Activated T-cell treated with anti-CD3 and anti-CD28 coated beads, Interleukin-2, amount 50 U/mL, for 4 hours (primary cell): Measurements from ENCODE around the gene NUDT4. TPM values are rescaled to one million over a fixed set of nuclear protein-coding genes. Genes with fewer than 3 reads are reported as not detected.
A peak's percentile ranks its signal among the peaks of the same experiment; 100 is the strongest.

Source experiments
- ATAC-seq, 2 donors: fragments of 200-7000 bp; cut with Tn5 transposase; one replicate each; pipeline ENCODE4 v1.10.0; 2021
- DNase-seq: peaks from one replicate; pipeline ENCODE4 v3.0.0-alpha.2; 2020
- H3K27me3 Mint-ChIP-seq: one replicate; pipeline ENCODE4 v1.8.0; 2021; ENCODE audit warnings: low read depth, mixed read lengths
- H3K36me3 Mint-ChIP-seq: one replicate; pipeline ENCODE4 v1.8.0; 2022; ENCODE audit warnings: mixed read lengths; ENCODE audit not compliant: insufficient read depth
- H3K4me1 Mint-ChIP-seq: one replicate; pipeline ENCODE4 v1.8.0; 2021; ENCODE audit warnings: low read depth, mixed read lengths
- H3K4me3 Mint-ChIP-seq: one replicate; pipeline ENCODE4 v1.8.0; 2021; ENCODE audit warnings: mild to moderate bottlenecking, moderate library complexity, mixed read lengths
- H3K9me3 Mint-ChIP-seq: one replicate; pipeline ENCODE4 v1.8.0; 2021; ENCODE audit warnings: mixed read lengths
- total RNA-seq, 3 donors: library from RNA; stranded (reverse); gene quantifications; one replicate each; pipeline ENCODE4 v1.2.1, GENCODE V29; 2021

Gene NUDT4
- total RNA-seq, 3 donors from 2014 or later, result 89.7 to 108 (median 93.1) TPM

DNA sequence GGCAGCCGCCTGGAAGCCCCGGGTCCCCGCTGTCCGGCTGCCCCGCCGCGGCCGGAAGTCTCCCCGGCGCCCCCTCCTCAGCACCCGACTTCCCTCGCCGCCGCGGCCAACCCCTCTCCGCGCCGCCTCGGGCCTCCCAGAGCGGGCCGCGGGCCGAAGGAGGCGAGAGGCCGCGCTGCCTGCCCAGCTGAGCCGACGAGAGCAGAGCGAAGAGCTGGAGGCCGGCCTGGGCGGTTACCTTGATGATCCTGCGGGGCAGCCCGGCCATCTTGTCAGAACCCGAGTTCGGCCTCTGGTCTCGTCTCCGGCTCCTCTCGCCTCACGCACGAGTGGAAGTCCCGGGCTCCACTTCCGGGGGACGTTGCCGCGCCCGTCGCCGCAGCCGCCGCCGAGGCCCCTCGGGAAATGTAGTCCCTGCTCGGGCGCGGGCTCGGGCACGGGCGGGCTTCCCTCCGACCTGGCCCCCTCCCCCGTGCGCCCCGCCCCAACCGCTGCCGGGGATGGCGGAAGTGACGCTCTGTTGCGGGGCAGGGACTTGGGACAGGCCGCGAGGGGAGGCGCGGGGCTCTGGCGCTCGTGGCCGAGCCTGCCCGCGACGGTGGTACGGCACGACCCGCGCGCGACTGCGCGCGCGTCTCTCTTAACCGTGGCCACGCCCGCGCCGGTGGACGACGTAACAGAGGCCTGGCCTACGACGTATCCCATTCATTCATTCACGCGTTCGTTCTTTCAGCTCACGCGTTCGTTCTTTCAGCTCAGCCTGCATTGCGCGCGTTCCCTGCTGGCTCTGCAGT, 64.1 kb downstream of the NUDT4 start, which contains the start of gene UBE2N:
TSS of gene UBE2N (minus strand) at position 331 of the 794 bp plus-strand sequence. CDS start at position 268, 63 bp downstream.
- no peaks in the 10 kb centered on the region for H3K27me3 Mint-ChIP-seq
- ATAC-seq (peak; percentile 86 to 87), DNase-seq (peak; percentile 93)
- H3K4me1 Mint-ChIP-seq, result peaks cover 49% of the 10 kb centered on the region
- peak within 1 kb of the TSS; percentile 98 for H3K4me3 Mint-ChIP-seq
- H3K36me3 Mint-ChIP-seq, result peaks cover 5% of the 10 kb centered on the region
- no peaks in the 10 kb centered on the region for H3K9me3 Mint-ChIP-seq

- Mint-ChIP-seq H3K36me3 (peaks cover 5% of the 10 kb centered on the region), H3K9me3 (no peaks in the 10 kb centered on the region)
Measured at GRCh38 chr12:93442411-93443340, 65.0 kb downstream of the NUDT4 start.

DNA sequence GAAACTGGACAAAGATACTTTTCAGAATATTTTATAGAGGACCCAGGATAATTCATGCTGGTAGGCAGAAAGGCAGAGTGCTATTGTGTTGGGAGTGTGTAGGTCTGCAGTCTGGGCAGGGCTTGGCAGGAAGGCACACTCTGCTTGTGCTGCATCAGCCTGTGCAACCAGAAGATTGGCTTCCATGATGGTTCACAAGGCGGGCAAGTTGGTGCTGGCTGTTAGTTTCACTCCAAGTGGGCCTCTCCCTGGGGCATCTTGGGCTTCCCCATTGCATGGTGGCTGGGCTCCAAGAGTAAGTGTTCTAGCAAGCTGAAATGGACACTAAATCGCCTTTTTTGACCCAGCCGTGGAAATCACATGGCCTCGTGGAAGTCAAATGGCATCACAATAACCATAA, 65.9 kb downstream of the NUDT4 start:
- Mint-ChIP-seq H3K36me3 (peaks cover 1% of the 10 kb centered on the region), H3K27me3 (no peaks in the 10 kb centered on the region), H3K4me1 (peaks cover 45% of the 10 kb centered on the region), H3K9me3 (no peaks in the 10 kb centered on the region), H3K4me3 (no peak overlapping the region)
- ATAC-seq, result no peak
- DNase-seq, result no peak

More at GRCh38 chr12:93442411-93443340, 65.0 kb downstream of the NUDT4 start:
- ATAC-seq (no peak), DNase-seq (no peak)
- Mint-ChIP-seq H3K27me3 (no peaks in the 10 kb centered on the region), H3K4me1 (peaks cover 47% of the 10 kb centered on the region), H3K4me3 (peak overlapping the region; percentile 92)

DNA sequence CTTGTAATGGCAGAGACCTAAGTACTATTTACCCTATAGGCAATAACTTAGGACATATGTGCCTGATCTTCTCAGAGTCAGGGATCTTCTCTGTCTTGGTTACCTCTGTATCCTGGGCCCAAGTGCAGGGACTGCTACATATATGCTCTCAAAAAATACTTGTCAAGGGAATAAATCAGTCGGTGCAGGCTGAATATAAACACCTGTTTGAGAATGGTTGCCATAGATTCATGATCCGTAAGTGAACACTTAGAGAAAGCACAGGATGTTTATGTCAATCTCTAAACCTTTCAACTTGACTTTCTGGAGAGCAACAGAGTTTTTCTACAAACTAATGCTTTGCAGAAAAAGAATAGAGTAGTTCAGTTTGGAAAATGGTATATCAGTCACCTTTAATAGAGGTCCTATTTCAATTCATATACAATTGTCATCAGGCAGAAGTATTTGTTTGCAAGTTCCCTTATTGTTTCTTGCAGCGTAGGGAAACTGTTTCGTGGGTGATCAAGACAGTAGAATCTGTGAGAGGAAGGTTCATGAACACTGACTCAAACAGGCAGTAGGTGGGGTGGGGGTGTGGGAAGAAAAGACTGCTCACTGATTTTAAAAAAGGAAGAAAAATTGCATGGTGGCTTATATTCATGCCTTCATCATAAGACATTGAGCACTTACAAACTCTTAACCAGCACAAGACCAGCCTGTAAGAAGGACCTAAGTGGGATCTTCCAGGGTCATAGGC, 70.0 kb downstream of the NUDT4 start:
- DNase-seq (no peak), ATAC-seq (peak; percentile 72 to 73)
- H3K4me3 Mint-ChIP-seq, result peak overlapping the region; percentile 22
- H3K36me3 Mint-ChIP-seq, result no peaks in the 10 kb centered on the region
- no peaks in the 10 kb centered on the region for H3K9me3 Mint-ChIP-seq
- H3K27me3 Mint-ChIP-seq, result no peaks in the 10 kb centered on the region
- peaks cover 28% of the 10 kb centered on the region for H3K4me1 Mint-ChIP-seq

DNA sequence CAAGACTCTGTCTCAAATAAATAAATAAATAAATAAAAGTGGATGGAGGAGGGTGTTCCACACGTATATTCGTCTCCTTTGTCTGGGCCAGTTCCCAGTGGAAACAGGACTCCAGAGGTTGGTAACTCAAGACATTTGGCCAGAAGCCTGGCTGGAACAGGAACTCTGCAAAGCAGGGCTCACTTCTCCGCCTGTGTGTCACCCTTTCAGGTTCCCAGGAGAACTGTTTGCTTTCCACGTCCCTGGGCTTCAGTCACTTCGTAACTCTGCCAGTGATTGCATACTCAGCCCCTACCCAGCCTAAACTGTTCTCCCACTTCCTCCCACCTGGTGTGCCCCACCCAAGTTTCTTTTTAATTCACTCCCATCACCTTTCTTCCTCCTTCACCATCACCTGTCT, 71.1 kb downstream of the NUDT4 start:
- Mint-ChIP-seq H3K36me3 (no peaks in the 10 kb centered on the region), H3K27me3 (no peaks in the 10 kb centered on the region), H3K4me3 (no peak overlapping the region), H3K9me3 (no peaks in the 10 kb centered on the region), H3K4me1 (peaks cover 21% of the 10 kb centered on the region)
- DNase-seq, result no peak
- no peak for ATAC-seq

- Mint-ChIP-seq H3K4me3 (no peak overlapping the region), H3K9me3 (no peaks in the 10 kb centered on the region), H3K4me1 (peaks cover 21% of the 10 kb centered on the region), H3K27me3 (no peaks in the 10 kb centered on the region), H3K36me3 (no peaks in the 10 kb centered on the region)
- ATAC-seq (no peak), DNase-seq (no peak)
Measured at GRCh38 chr12:93449277-93449676, 71.6 kb downstream of the NUDT4 start.

- peaks cover 1% of the 10 kb centered on the region for H3K27me3 Mint-ChIP-seq
- no peaks in the 10 kb centered on the region for H3K36me3 Mint-ChIP-seq
- H3K4me3 Mint-ChIP-seq, result no peak overlapping the region
- H3K9me3 Mint-ChIP-seq, result no peaks in the 10 kb centered on the region
- H3K4me1 Mint-ChIP-seq, result peaks cover 21% of the 10 kb centered on the region
- ATAC-seq (no peak), DNase-seq (no peak)
Measured at GRCh38 chr12:93451423-93452158, 73.9 kb downstream of the NUDT4 start.

DNA sequence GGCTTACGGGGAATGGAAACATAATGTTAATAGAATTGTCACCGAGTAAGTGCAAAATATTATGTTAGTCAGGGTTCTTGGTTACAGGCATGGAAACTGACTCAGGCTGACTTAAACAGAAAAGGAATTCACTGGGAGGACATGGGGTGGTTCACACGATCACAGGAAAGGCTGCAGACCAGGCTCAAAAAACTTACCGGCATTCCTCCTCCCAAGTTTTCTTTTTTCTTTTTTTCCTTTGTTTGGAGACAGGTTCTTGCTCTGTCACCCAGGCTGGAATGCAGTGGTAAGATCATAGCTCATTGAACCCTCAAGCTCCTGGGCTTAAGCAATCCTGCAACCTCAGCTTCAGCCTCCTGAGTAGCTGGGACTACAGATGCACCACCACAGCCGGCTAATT, 75.9 kb downstream of the NUDT4 start:
- Mint-ChIP-seq H3K27me3 (peaks cover 1% of the 10 kb centered on the region), H3K4me3 (no peak overlapping the region), H3K36me3 (no peaks in the 10 kb centered on the region), H3K9me3 (no peaks in the 10 kb centered on the region), H3K4me1 (peaks cover 9% of the 10 kb centered on the region)
- no peak for DNase-seq
- no peak for ATAC-seq

DNA sequence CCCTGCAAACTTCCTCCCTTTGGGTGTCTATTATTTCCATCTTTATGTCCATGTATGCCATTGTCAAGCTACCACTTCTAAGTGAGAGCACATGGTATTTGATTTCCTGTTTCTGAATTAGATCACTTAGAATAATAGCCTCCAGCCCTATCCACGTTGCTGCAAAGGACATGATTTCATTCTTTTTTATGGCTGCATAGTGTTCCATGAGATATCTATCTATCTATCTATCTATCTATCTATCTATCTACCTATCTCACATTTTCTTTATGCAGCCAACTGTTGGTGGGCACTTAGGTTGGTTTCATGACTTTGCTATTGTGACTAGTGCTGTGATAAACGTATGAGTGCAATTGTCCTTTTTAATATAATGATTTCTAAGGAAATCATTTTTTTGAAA, 78.4 kb downstream of the NUDT4 start:
- DNase-seq, result no peak
- Mint-ChIP-seq H3K9me3 (no peaks in the 10 kb centered on the region), H3K27me3 (peaks cover 1% of the 10 kb centered on the region), H3K4me3 (no peak overlapping the region), H3K36me3 (no peaks in the 10 kb centered on the region), H3K4me1 (no peaks in the 10 kb centered on the region)
- no peak for ATAC-seq

Other genes with a start within 250 kb of the NUDT4 start
- 100 to 1,000 TPM; 237 to 241 (median 237) TPM for gene UBE2N, start 64.0 kb downstream of the NUDT4 start, total RNA-seq
- 10 to 100 TPM; 62.9 to 98.8 (median 89.2) TPM for gene MRPL42, start 89.6 kb downstream of the NUDT4 start, total RNA-seq
- 10 to 100 TPM in 1 of 3 donors, 1 to 10 TPM in 2; 6.5 to 10.9 (median 8.6) TPM for gene SOCS2, start 194.8 kb downstream of the NUDT4 start, total RNA-seq